Adrenal gland (tissue), 12 donors: ENCODE measurements around the gene PLA2G2E. TPM values are rescaled to one million over a fixed set of nuclear protein-coding genes. Genes with fewer than 3 reads are reported as not detected.

ENCODE experiments used
- DNase-seq, 7 donors: peaks; one replicate each; pipeline ENCODE4 v3.0.0-alpha.2; 2019 to 2020
- H3K27ac ChIP-seq, 5 donors: fragments of 200-600 bp; sonication (generic) in 4 of 5; 1 replicate in 3 of 5; 2 replicates in 2 of 5; pipeline versions ENCODE4 v1.5.1 to v1.8.0; 2016 to 2020; ENCODE audit warnings: mild to moderate bottlenecking in 1 of 5
- H3K27me3 ChIP-seq: fragments of 200-600 bp; 2 replicates; pipeline ENCODE4 v1.8.0; 2021
- H3K36me3 ChIP-seq, 2 donors: fragments of 200-600 bp; replicated peaks in 1 of 2; 1 replicate in 1 of 2; 2 replicates in 1 of 2; pipeline versions ENCODE4 v1.5.1 to v1.8.0; 2018 to 2022
- H3K4me1 ChIP-seq, 2 donors: fragments of 200-600 bp; replicated peaks in 1 of 2; 1 replicate in 1 of 2; 2 replicates in 1 of 2; pipeline versions ENCODE4 v1.5.1 to v1.8.0; 2018 to 2021
- H3K4me3 ChIP-seq, 4 donors: fragments of 200-600 bp; sonication (generic) in 3 of 4; one replicate each; pipeline ENCODE4 v1.5.1; 2016 to 2018
- H3K9me3 ChIP-seq, 3 donors: fragments of 200-600 bp; sonication (generic) in 1 of 3; replicated peaks in 1 of 3; 1 replicate in 2 of 3; 2 replicates in 1 of 3; pipeline versions ENCODE4 v1.5.1 to v1.8.0; 2016 to 2021
- POLR2A ChIP-seq, 2 donors: fragments of 450-650 bp; IDR thresholded peaks; one replicate each; pipeline ENCODE4 v1.6.1; 2017; ENCODE audit warnings: antibody characterized with exemption in 2 of 2, mild to moderate bottlenecking in 2 of 2, moderate library complexity in 1 of 2
- WGBS, 4 donors: extraction: QIAGEN DNeasy Blood & Tissue Kit in 2 of 4; methylation state at CpG; one replicate each; pipeline versions ENCODE4 v1.1.5 to v1.1.7; 2013 to 2017; 5-methylcytosine and 5-hydroxymethylcytosine counted together
- intact Hi-C, 2 donors: fragments of 100-400 bp; cut with DNase I; formaldehyde crosslinking; loops; one replicate each; pipeline versions ENCODE4 v1.14.1 to v1.15.0; 2022 to 2023
- polyA plus RNA-seq, 3 donors: library from polyadenylated mRNA; stranded (reverse); fragments of 200-250 nt in 2 of 3; fragments of 350-450 nt in 1 of 3; fragmentation: Illumina TruSeq in 1 of 3; extraction: RNeasy Lipid Tissue Mini Kit (QIAGEN cat#74804) in 1 of 3; gene quantifications; one replicate each; pipeline ENCODE4 v1.2.3, GENCODE V29; 2013 to 2014
- total RNA-seq, 9 donors: library from RNA; depleted of rRNA in 4 of 9; stranded (reverse); fragments of >200 nt in 4 of 9; fragments of 120-200 nt in 1 of 9; fragmentation: NEBNext Ultra II Directional in 1 of 9; extraction: Animal tissue kit (Norgen Biotek cat#: 25700) in 1 of 9; gene quantifications; one replicate each; pipeline versions ENCODE4 v1.1.0 to v1.2.4, GENCODE V29; 2013 to 2023
- TF ChIP-seq, protein P1 (sequence below), 6 experiments: fragments of 450-650 bp in 4 of 6; fragments of 200-600 bp in 2 of 6; sonication (generic) in 1 of 6; IDR thresholded peaks; 1 replicate in 5 of 6; 2 replicates in 1 of 6; pipeline versions ENCODE4 v1.5.1 to v1.8.0; 2016 to 2021; ENCODE audit warnings: antibody characterized with exemption in 6 of 6, mild to moderate bottlenecking in 2 of 6, moderate library complexity in 1 of 6
- donor health status: healthy with polysubstance abuse.
- donor health status: Bipolar disorder and iron deficiency.
- donor health status: DM: yes; HTN: yes; CAD: no.
- donor health status: DM: no; HTN: no; CAD: no.
- donor health status: DM: no; HTN: no; CAD: no.
- donor health status: DM: yes; HTN: yes; CAD: no.

The PLA2G2E gene
- total and polyA plus RNA-seq, 12 donors, result not detected

DNA sequence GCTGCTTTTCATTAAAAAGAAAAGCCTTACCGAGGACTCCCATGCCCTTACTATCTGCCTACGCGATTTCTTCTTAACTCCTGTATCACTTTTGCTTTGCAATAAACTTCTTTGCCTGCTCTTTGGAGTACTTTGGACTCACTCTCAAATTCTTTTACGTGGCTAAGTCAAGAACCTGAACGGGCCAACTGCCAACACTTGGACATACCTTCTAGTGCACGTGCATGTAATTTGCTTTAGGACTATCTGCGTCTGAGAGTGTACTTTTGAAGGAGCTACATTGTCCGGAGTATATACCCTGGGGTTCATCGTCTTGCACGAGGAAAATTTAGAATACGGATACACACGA, 44.8 kb downstream of the PLA2G2E start:
- Histone ChIP-seq H3K4me3 (no peak overlapping the region), H3K36me3 (no peaks in the 10 kb centered on the region), H3K9me3 (no peaks in the 10 kb centered on the region), H3K4me1 (peaks cover 6 to 9% of the 10 kb centered on the region in 2 donors), H3K27me3 (peaks cover 5% of the 10 kb centered on the region), H3K27ac (no peak overlapping the region)
- no peak for TF ChIP-seq POLR2A (IDR thresholded peaks at IDR 0.05)
- TF ChIP-seq, protein P1, sequence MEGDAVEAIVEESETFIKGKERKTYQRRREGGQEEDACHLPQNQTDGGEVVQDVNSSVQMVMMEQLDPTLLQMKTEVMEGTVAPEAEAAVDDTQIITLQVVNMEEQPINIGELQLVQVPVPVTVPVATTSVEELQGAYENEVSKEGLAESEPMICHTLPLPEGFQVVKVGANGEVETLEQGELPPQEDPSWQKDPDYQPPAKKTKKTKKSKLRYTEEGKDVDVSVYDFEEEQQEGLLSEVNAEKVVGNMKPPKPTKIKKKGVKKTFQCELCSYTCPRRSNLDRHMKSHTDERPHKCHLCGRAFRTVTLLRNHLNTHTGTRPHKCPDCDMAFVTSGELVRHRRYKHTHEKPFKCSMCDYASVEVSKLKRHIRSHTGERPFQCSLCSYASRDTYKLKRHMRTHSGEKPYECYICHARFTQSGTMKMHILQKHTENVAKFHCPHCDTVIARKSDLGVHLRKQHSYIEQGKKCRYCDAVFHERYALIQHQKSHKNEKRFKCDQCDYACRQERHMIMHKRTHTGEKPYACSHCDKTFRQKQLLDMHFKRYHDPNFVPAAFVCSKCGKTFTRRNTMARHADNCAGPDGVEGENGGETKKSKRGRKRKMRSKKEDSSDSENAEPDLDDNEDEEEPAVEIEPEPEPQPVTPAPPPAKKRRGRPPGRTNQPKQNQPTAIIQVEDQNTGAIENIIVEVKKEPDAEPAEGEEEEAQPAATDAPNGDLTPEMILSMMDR (IDR thresholded peaks at IDR 0.05), result no peak
- DNase-seq, result no peak
- 83 to 87% (median 86%) methylated on average over 12 of the region's 12 CpGs for WGBS, 4 donors
- intact Hi-C loops, result no loop called here

DNA sequence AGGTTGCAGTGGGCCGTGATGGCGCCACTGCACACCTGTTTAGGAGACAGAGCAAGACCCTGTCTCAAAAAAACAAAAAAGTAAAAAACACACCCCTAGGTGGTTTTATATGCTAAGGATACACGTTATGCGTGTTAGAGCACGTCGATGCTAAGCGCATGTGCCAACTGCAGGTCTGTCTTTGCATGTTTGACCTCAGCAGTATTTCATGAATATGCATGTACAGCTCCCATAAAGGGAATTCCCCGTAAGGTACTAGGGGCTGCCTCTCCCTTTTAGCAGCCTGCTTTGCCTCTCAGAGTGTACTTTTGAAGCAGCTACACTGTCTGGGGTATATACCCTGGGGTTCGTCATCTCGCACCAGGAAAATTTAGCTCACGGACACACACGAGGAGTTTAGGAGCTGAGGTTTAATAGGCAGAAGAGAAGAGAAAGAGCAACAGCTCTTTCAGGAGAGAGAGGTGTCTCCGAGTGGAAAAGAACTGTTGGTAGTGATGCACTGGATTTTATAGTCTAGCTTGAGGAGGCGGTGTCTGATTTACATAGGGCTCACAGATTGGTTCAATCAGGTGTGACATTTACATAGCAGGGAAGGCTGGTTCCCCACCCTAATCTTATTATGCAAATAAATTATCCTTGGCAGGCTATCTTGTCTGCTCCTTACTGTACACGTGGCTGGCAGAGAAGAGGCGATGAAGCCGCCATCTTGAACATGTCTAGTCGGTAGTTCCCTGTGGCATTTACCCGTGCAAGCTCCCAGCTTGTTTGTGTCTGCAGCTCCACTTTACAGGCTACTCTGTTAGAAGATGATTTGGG, 45.4 kb downstream of the PLA2G2E start:
- no peak for TF ChIP-seq POLR2A (IDR thresholded peaks at IDR 0.05)
- TF ChIP-seq, protein P1 (IDR thresholded peaks at IDR 0.05), result no peak
- H3K4me3 ChIP-seq, result no peak overlapping the region
- intact Hi-C loops, result no loop called here
- DNase-seq, result no peak
- H3K4me1 ChIP-seq, result peaks cover 3% of the 10 kb centered on the region in 2 donors
- peaks cover 5% of the 10 kb centered on the region for H3K27me3 ChIP-seq
- H3K9me3 ChIP-seq, result no peaks in the 10 kb centered on the region
- 78 to 81% (median 80%) methylated on average over 17 to 19 of the region's 19 CpGs for WGBS, 4 donors
- H3K36me3 ChIP-seq, result no peaks in the 10 kb centered on the region
- H3K27ac ChIP-seq, result no peak overlapping the region

DNA sequence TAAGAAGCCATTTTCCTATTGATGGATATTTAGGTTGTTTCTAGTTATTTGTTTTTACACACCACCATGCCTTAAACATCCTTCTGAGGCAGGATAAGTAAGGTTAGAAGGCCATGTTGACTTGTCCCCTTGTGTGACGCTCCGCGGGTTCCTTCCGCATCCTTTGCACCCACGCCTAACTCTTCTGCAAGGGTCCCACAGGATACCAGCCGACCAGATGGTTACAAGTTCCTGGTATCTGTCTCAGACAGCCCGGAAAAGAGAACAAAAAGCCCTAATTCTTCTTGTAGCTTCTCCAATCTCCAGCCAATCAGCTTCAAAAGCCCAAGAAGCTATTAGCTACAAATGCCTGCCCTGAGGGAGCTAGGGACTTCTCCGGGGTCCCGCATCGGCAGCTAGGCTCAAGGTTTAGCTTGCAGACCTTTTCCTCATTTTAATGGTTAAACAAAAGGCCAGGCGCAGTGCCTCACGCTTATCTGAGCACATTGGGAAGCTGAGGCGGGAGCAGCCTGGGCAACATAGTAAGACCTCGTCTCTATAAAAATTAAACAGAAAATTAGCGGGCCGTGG, 46.2 kb downstream of the PLA2G2E start:
- WGBS, 4 donors, result 81 to 87% (median 85%) methylated on average over 16 of the region's 16 CpGs
- intact Hi-C loops, result no loop called here

DNA sequence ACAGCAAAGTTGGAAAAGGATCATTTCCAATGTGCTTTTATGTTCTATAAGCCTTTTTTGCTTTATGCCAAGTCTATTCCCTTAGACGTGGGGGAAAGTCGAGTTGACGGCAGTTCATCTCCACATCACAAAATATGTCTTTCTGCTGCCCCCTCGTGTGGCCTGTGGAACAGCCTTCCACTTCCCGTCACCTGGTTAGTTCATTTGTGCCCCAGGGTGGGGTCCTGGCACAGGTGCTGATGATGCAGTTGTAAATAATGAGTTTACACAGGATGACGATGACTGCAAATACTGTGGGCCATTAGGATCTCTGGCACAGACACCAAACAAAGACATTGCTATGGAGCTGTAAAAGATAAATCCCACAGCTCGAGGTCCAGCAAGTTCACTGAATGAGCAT, 51.2 kb downstream of the PLA2G2E start:
- no peak for TF ChIP-seq POLR2A (IDR thresholded peaks at IDR 0.05)
- TF ChIP-seq, protein P1 (IDR thresholded peaks at IDR 0.05), result peak in 3 of 6 experiments; percentile 11 to 46 (median 27)
- DNase-seq, result peak in 2 of 7 donors; percentile 22 to 35
- Histone ChIP-seq H3K4me3 (no peak overlapping the region), H3K9me3 (no peaks in the 10 kb centered on the region), H3K27me3 (peaks cover 5% of the 10 kb centered on the region), H3K27ac (no peak overlapping the region), H3K4me1 (no peaks in the 10 kb centered on the region), H3K36me3 (no peaks in the 10 kb centered on the region)
- intact Hi-C loops, result no loop called here
- WGBS, 4 donors, result 54 to 71% (median 61%) methylated on average over 7 of the region's 7 CpGs

More for the DNA sequence above, 46.2 kb downstream of the PLA2G2E start:
- Histone ChIP-seq H3K27ac (no peak overlapping the region), H3K36me3 (no peaks in the 10 kb centered on the region), H3K27me3 (peaks cover 5% of the 10 kb centered on the region), H3K9me3 (no peaks in the 10 kb centered on the region), H3K4me3 (no peak overlapping the region), H3K4me1 (no peaks in the 10 kb centered on the region)
- no peak for DNase-seq
- TF ChIP-seq, protein P1 (IDR thresholded peaks at IDR 0.05), result no peak
- no peak for TF ChIP-seq POLR2A (IDR thresholded peaks at IDR 0.05)

Other genes starting within 250 kb of the PLA2G2E start
- gene TMCO4, start 123.7 kb downstream of the PLA2G2E start, total RNA-seq, result 10 to 100 TPM; 23.2 to 55.0 (median 38.1) TPM
- 10 to 100 TPM; 28.3 to 44.3 (median 42.6) TPM for gene TMCO4, start 123.7 kb downstream of the PLA2G2E start, polyA plus RNA-seq
- not detected for gene RNF186, start 108.3 kb downstream of the PLA2G2E start, total RNA-seq
- gene RNF186, start 108.3 kb downstream of the PLA2G2E start, polyA plus RNA-seq, result not detected
- 10 to 100 TPM in 4 of 9 donors, 1 to 10 TPM in 5; 3.0 to 15.3 (median 8.2) TPM for gene OTUD3, start 41.2 kb downstream of the PLA2G2E start, total RNA-seq
- 1 to 10 TPM; 4.3 to 5.2 (median 4.4) TPM for gene OTUD3, start 41.2 kb downstream of the PLA2G2E start, polyA plus RNA-seq
- gene PLA2G2A, start 56.0 kb upstream of the PLA2G2E start, total RNA-seq, result 10 to 100 TPM in 2 of 9 donors, 1 to 10 TPM in 6, not detected in 1; 1.1 to 23.4 (median 3.0) TPM
- 10 to 100 TPM; 10.2 to 96.2 (median 19.7) TPM for gene PLA2G2A, start 56.0 kb upstream of the PLA2G2E start, polyA plus RNA-seq
- 10 to 100 TPM in 1 of 9 donors, 1 to 10 TPM in 4, under 1 TPM in 4; 0.53 to 14.1 (median 1.3) TPM for gene PLA2G5, start 146.6 kb upstream of the PLA2G2E start, total RNA-seq
- gene PLA2G5, start 146.6 kb upstream of the PLA2G2E start, polyA plus RNA-seq, result 1 to 10 TPM; 1.1 to 5.4 (median 4.2) TPM
- not detected for gene PLA2G2D, start 195.9 kb upstream of the PLA2G2E start, total RNA-seq
- gene PLA2G2D, start 195.9 kb upstream of the PLA2G2E start, polyA plus RNA-seq, result not detected
- not detected for gene PLA2G2F, start 215.7 kb upstream of the PLA2G2E start, total RNA-seq
- gene PLA2G2F, start 215.7 kb upstream of the PLA2G2E start, polyA plus RNA-seq, result under 1 TPM in 1 of 3 donors, not detected in 2; 0.08 TPM